Tongue (tissue), 2 donors: Measurements from ENCODE around the gene FAM53B. TPM values are rescaled to one million over a fixed set of nuclear protein-coding genes. Genes with fewer than 3 reads are reported as not detected.
"Not testable (repeated sequence)": the region's sequence is repeated elsewhere in the genome, so short reads cannot be mapped to it uniquely, and the experiment has no call there.

ENCODE experiments used
- DNase-seq: peaks from one replicate; pipeline ENCODE4 v3.0.0-alpha.2; 2015
- total RNA-seq: library from RNA; depleted of rRNA; stranded (reverse); fragments of >200 nt; gene quantifications from one replicate; pipeline ENCODE4 v1.2.3, GENCODE V29; 2014

FAM53B gene
- total RNA-seq, 1 donor from 2014 or later = 70.9 TPM

- not testable (repeated sequence) for DNase-seq
These were observed 134.0 kb downstream of the FAM53B start for GRCh38 chr10:124610186-124610585.

- no peak for DNase-seq
These were observed 134.5 kb downstream of the FAM53B start for GRCh38 chr10:124609698-124610097.

GRCh38 chr10:124608093-124608721 is 136.0 kb downstream of the FAM53B start:
- no peak for DNase-seq

- DNase-seq = no peak
These were observed 136.5 kb downstream of the FAM53B start for GRCh38 chr10:124607693-124608092.

GRCh38 chr10:124606822-124607221 is 137.4 kb downstream of the FAM53B start:
- DNase-seq = no peak

- no peak for DNase-seq
These were observed 138.0 kb downstream of the FAM53B start for GRCh38 chr10:124605856-124606812.

- DNase-seq = no peak
These were observed 138.7 kb downstream of the FAM53B start for GRCh38 chr10:124605481-124605855.

- DNase-seq = no peak
These were observed 139.2 kb downstream of the FAM53B start for GRCh38 chr10:124605001-124605370.

- peak; percentile 79 for DNase-seq
These were observed 139.8 kb downstream of the FAM53B start for GRCh38 chr10:124604214-124605000.

- no peak for DNase-seq
These were observed 140.6 kb downstream of the FAM53B start for GRCh38 chr10:124603376-124604213.

GRCh38 chr10:124602646-124603365 is 141.4 kb downstream of the FAM53B start:
- no peak for DNase-seq

- no peak for DNase-seq
These were observed 142.0 kb downstream of the FAM53B start for GRCh38 chr10:124602121-124602561.

- DNase-seq = no peak
These were observed 142.6 kb downstream of the FAM53B start for GRCh38 chr10:124601431-124602120.

- DNase-seq = no peak
These were observed 143.2 kb downstream of the FAM53B start for GRCh38 chr10:124601016-124601415.

GRCh38 chr10:124600051-124600880 is 143.9 kb downstream of the FAM53B start:
- no peak for DNase-seq

GRCh38 chr10:124599588-124600050 is 144.6 kb downstream of the FAM53B start:
- DNase-seq = no peak

GRCh38 chr10:124598773-124599587 is 145.2 kb downstream of the FAM53B start:
- no peak for DNase-seq

- no peak for DNase-seq
These were observed 146.0 kb downstream of the FAM53B start for GRCh38 chr10:124598196-124598595.

GRCh38 chr10:124597846-124598165 is 146.4 kb downstream of the FAM53B start:
- no peak for DNase-seq
